GM12878 (cell line): Measurements from ENCODE around the gene NFATC1. TPM values are rescaled to one million over a fixed set of nuclear protein-coding genes. Genes with fewer than 3 reads are reported as not detected.

Source experiments
- ATAC-seq: fragments of 200-7000 bp; cut with Tn5 transposase; 3 replicates; pipeline ENCODE4 v1.9.1; 2020; ENCODE audit warnings: mild to moderate bottlenecking, moderate library complexity
- BruUV-seq: library from RNA; stranded (reverse); fragments of 400-500 nt; replicated peaks from 2 replicates; lab custom pipeline; 2021; lab: Mats Ljungman, UMichigan
- CTCF ChIA-PET: fragments of 300-600 bp; sonication (Branson Sonifier 250); formaldehyde crosslinking; extraction: SDS; loops from one replicate; lab custom pipeline; 2021; ENCODE audit warnings: inconsistent platforms; lab: Yijun Ruan, JAX
- POLR2A ChIA-PET: fragments of 350-600 bp; formaldehyde crosslinking; extraction: SDS; loops from one replicate; lab custom pipeline; 2021; ENCODE audit warnings: inconsistent platforms; lab: Charles Lee
- RAD21 ChIA-PET: fragments of 300-600 bp; sonication (Branson Sonifier 250); formaldehyde crosslinking; loops from one replicate; lab custom pipeline; 2023; ENCODE audit warnings: antibody characterized with exemption; ENCODE audit not compliant: unreplicated experiment; lab: Charles Lee
- SMC1A ChIA-PET: fragments of 300-600 bp; sonication (Branson Sonifier 250); formaldehyde crosslinking; loops from one replicate; lab custom pipeline; 2023; ENCODE audit not compliant: unreplicated experiment, uncharacterized antibody; lab: Charles Lee
- DNase-seq: peaks from one replicate; pipeline ENCODE4 v3.0.0-alpha.2; 2011; ENCODE audit warnings: low read depth, low spot score
- FAIRE-seq: peaks from 3 replicates; lab custom pipeline; 2011; peaks lifted over from hg19 to GRCh38; lab: Jason Lieb, UNC
- H2AFZ ChIP-seq: 2 replicates; pipeline ENCODE4 v1.6.0; 2011; ENCODE audit warnings: low read depth, low read length, control low read depth; ENCODE audit not compliant: control insufficient read depth
- H3K27ac ChIP-seq: 2 replicates; pipeline ENCODE4 v1.5.1; 2011; ENCODE audit warnings: control low read depth; ENCODE audit not compliant: control insufficient read depth, insufficient read depth
- H3K27me3 ChIP-seq, 2 experiments: replicated peaks in 1 of 2; 2 replicates each; pipeline versions ENCODE4 v1.6.0 to v1.6.1; 2011; ENCODE audit warnings: low read length in 1 of 2; ENCODE audit not compliant: control insufficient read depth in 2 of 2, insufficient read depth in 2 of 2
- H3K36me3 ChIP-seq, 2 experiments: 2 replicates each; pipeline ENCODE4 v1.5.1; 2011; ENCODE audit warnings: low read length in 1 of 2; ENCODE audit not compliant: control insufficient read depth in 2 of 2, insufficient read depth in 2 of 2
- H3K4me1 ChIP-seq: 2 replicates; pipeline ENCODE4 v1.6.1; 2011; ENCODE audit warnings: mild to moderate bottlenecking, low read length, moderate library complexity, mixed read lengths; ENCODE audit not compliant: control insufficient read depth, insufficient read depth
- H3K4me2 ChIP-seq: 2 replicates; pipeline ENCODE4 v1.6.0; 2011; ENCODE audit warnings: control low read depth; ENCODE audit not compliant: control insufficient read depth, insufficient read depth
- H3K4me3 ChIP-seq: fragments of 200-600 bp; sonication (generic); 2 replicates; pipeline ENCODE4 v1.5.1; 2016
- H3K79me2 ChIP-seq: 2 replicates; pipeline ENCODE4 v1.6.0; 2011; ENCODE audit warnings: low read length; ENCODE audit not compliant: control insufficient read depth, insufficient read depth
- H3K9ac ChIP-seq: 2 replicates; pipeline ENCODE4 v1.8.0; 2011; ENCODE audit warnings: low read length, control low read depth, mixed read lengths; ENCODE audit not compliant: control insufficient read depth, insufficient read depth
- H3K9me3 ChIP-seq: replicated peaks from 3 replicates; pipeline ENCODE4 v1.5.1; 2011; ENCODE audit warnings: mild to moderate bottlenecking, low read length; ENCODE audit not compliant: control insufficient read depth, insufficient read depth
- H4K20me1 ChIP-seq: 2 replicates; pipeline ENCODE4 v1.6.0; 2011; ENCODE audit not compliant: control insufficient read depth, insufficient read depth
- BCLAF1 ChIP-seq: fragments of 450-650 bp; IDR thresholded peaks from 2 replicates; pipeline ENCODE4 v1.6.1; 2017; ENCODE audit warnings: antibody characterized with exemption, mild to moderate bottlenecking, moderate library complexity
- BRCA1 ChIP-seq: IDR thresholded peaks from 2 replicates; pipeline ENCODE4 v1.6.1; 2011; ENCODE audit warnings: low read depth, low read length, improper control_type of control experiment
- CREM ChIP-seq: IDR thresholded peaks from 2 replicates; pipeline ENCODE4 v1.6.1; 2014; ENCODE audit warnings: antibody characterized with exemption, low read depth
- ETV6 ChIP-seq, 2 experiments: fragments of 450-650 bp in 1 of 2; IDR thresholded peaks in 1 of 2; conservative IDR thresholded peaks in 1 of 2; 2 replicates each; pipeline ENCODE4 v1.6.1; 2014; ENCODE audit warnings: antibody characterized with exemption in 1 of 2, borderline replicate concordance in 1 of 2, low read depth in 1 of 2, mild to moderate bottlenecking in 1 of 2, moderate library complexity in 1 of 2
- NBN ChIP-seq: fragments of 450-650 bp; IDR thresholded peaks from 2 replicates; pipeline ENCODE4 v1.6.1; 2016
- NR2C2 ChIP-seq: IDR thresholded peaks from 2 replicates; pipeline ENCODE4 v1.6.1; 2011; ENCODE audit warnings: borderline replicate concordance, low read depth; ENCODE audit not compliant: control insufficient read depth, insufficient read length
- PML ChIP-seq: IDR thresholded peaks from 2 replicates; pipeline ENCODE4 v1.6.1; 2012; ENCODE audit warnings: low read length, inconsistent platforms
- RB1 ChIP-seq: fragments of 450-650 bp; formaldehyde crosslinking; IDR thresholded peaks from 2 replicates; pipeline ENCODE4 v1.6.1; 2017; ENCODE audit warnings: mild to moderate bottlenecking, borderline replicate concordance
- SRF ChIP-seq, 2 experiments: IDR thresholded peaks; 2 replicates each; pipeline ENCODE4 v1.6.1; 2011; ENCODE audit warnings: low read depth in 2 of 2, low read length in 2 of 2, mild to moderate bottlenecking in 1 of 2, moderate library complexity in 1 of 2
- TCF7 ChIP-seq: IDR thresholded peaks from 2 replicates; pipeline ENCODE4 v1.6.1; 2014; ENCODE audit warnings: antibody characterized with exemption, borderline replicate concordance
- USF2 ChIP-seq: IDR thresholded peaks from 2 replicates; pipeline ENCODE4 v1.6.1; 2011; ENCODE audit warnings: low read depth, low read length, improper control_type of control experiment, borderline replicate concordance
- ZSCAN29 ChIP-seq: fragments of 450-650 bp; IDR thresholded peaks from 2 replicates; pipeline ENCODE4 v1.6.1; 2017; ENCODE audit warnings: mild to moderate bottlenecking, moderate library complexity
- WGBS: methylation state at CpG from one replicate; pipeline ENCODE4 v1.1.6; 2016; ENCODE audit warnings: low lambda C conversion rate; ENCODE audit not compliant: insufficient replicate concordance, insufficient coverage; ENCODE audit errors: missing lambda C conversion rate; 5-methylcytosine and 5-hydroxymethylcytosine counted together
- in situ Hi-C: fragments of 300-500 bp; cut with MboI; formaldehyde crosslinking; loops from 9 replicates; pipeline ENCODE4 v1.14.3; 2018; ENCODE audit warnings: mixed read lengths
- intact Hi-C: fragments of 100-400 bp; cut with micrococcal nuclease; formaldehyde crosslinking; loops from one replicate; pipeline ENCODE4 v1.14.2; 2022; ENCODE audit not compliant: unreplicated experiment
- polyA plus RNA-seq, 11 experiments: library from polyadenylated mRNA; depleted of rRNA in 4 of 11; unstranded in 6 of 11; stranded (reverse) in 5 of 11; fragments of >200 nt; fragmentation: Nextera tagmentation in 4 of 11; fragmentation: Illumina TruSeq in 1 of 11; extraction: Ambion mirVana in 4 of 11; extraction: Trizol in 1 of 11; gene quantifications; 1 replicate in 1 of 11; 2 replicates in 10 of 11; pipeline versions ENCODE4 v1.2.1 to v1.2.3, GENCODE V29; 2011 to 2016; ENCODE audit warnings: inconsistent platforms in 2 of 11, missing spikeins in 2 of 11, low read depth in 1 of 11
- total RNA-seq, 4 experiments: library from RNA; depleted of rRNA in 3 of 4; stranded (reverse); fragments of >200 nt in 3 of 4; fragmentation: Illumina TruSeq in 1 of 4; extraction: Trizol in 1 of 4; gene quantifications; 2 replicates each; pipeline versions ENCODE4 v1.2.1 to v1.2.3, GENCODE V29; 2013 to 2021

Gene NFATC1
- total and polyA plus RNA-seq, 10 of the 15 experiments (the other 5 are each of a cell fraction or from before 2014, with no cell fraction given), result 0.84 to 20.8 (median 5.1) TPM

- TF ChIP-seq USF2, result no peak
- TF ChIP-seq NBN, result no peak
- no peak for TF ChIP-seq PML
- no peak for TF ChIP-seq SRF (IDR thresholded peaks at IDR 0.05; ENCODE audit: low read depth in 2 of 2, low read length in 2 of 2)
Measured at GRCh38 chr18:79560042-79560860, 164.5 kb downstream of the NFATC1 start (continued).

GRCh38 chr18:79560861-79561210 lies 165.1 kb downstream of the NFATC1 start:
- ATAC-seq (no peak), FAIRE-seq (no peak), DNase-seq (no peak)
- no peaks in the 10 kb centered on the region; the same call in 2 of the 3 replicates for H3K9me3 ChIP-seq
- H3K27me3 ChIP-seq, result no peaks in the 10 kb centered on the region
- H4K20me1 ChIP-seq, result no peaks in the 10 kb centered on the region
- ChIA-PET SMC1A (no interaction called here), RAD21 (no interaction called here), POLR2A (no interaction called here), CTCF (no interaction called here)
- intact Hi-C loops, result no loop called here
- H2AFZ ChIP-seq, result no peak overlapping the region
- H3K9ac ChIP-seq, result no peak overlapping the region
- TF ChIP-seq ETV6 (conservative IDR thresholded peaks at IDR 0.05 in 1 of 2, IDR thresholded peaks at IDR 0.05 in 1 of 2; ENCODE audit: borderline replicate concordance in 1 of 2, low read depth in 1 of 2), result no peak
- no peak for TF ChIP-seq RB1
- TF ChIP-seq ZSCAN29, result no peak
- TF ChIP-seq BCLAF1, result no peak
- TF ChIP-seq BRCA1, result no peak
- no peak for TF ChIP-seq CREM
- TF ChIP-seq NR2C2, result no peak
- TF ChIP-seq TCF7, result no peak
- H3K27ac ChIP-seq, result no peak overlapping the region
- no peaks in the 10 kb centered on the region for H3K4me1 ChIP-seq
- in situ Hi-C loops, result no loop called here
- no peak overlapping the region for H3K4me3 ChIP-seq
- H3K36me3 ChIP-seq, result no peaks in the 10 kb centered on the region
- no peak overlapping the region for H3K4me2 ChIP-seq
- H3K79me2 ChIP-seq, result no peaks in the 10 kb centered on the region
- no TSS peak for BruUV-seq
- 73% methylated on average over 5 of the region's 5 CpGs for WGBS
